GM12878 (cell line): Measurements from ENCODE around the gene HGS. TPM values are rescaled to one million over a fixed set of nuclear protein-coding genes. Genes with fewer than 3 reads are reported as not detected.

ENCODE experiments used
- ATAC-seq: fragments of 200-7000 bp; cut with Tn5 transposase; 3 replicates; pipeline ENCODE4 v1.9.1; 2020; ENCODE audit warnings: mild to moderate bottlenecking, moderate library complexity
- BruUV-seq: library from RNA; stranded (reverse); fragments of 400-500 nt; replicated peaks from 2 replicates; lab custom pipeline; 2021; lab: Mats Ljungman, UMichigan
- CTCF ChIA-PET: fragments of 300-600 bp; sonication (Branson Sonifier 250); formaldehyde crosslinking; extraction: SDS; loops from one replicate; lab custom pipeline; 2021; ENCODE audit warnings: inconsistent platforms; lab: Yijun Ruan, JAX
- POLR2A ChIA-PET: fragments of 350-600 bp; formaldehyde crosslinking; extraction: SDS; loops from one replicate; lab custom pipeline; 2021; ENCODE audit warnings: inconsistent platforms; lab: Charles Lee
- RAD21 ChIA-PET: fragments of 300-600 bp; sonication (Branson Sonifier 250); formaldehyde crosslinking; loops from one replicate; lab custom pipeline; 2023; ENCODE audit warnings: antibody characterized with exemption; ENCODE audit not compliant: unreplicated experiment; lab: Charles Lee
- SMC1A ChIA-PET: fragments of 300-600 bp; sonication (Branson Sonifier 250); formaldehyde crosslinking; loops from one replicate; lab custom pipeline; 2023; ENCODE audit not compliant: unreplicated experiment, uncharacterized antibody; lab: Charles Lee
- DNase-seq: peaks from one replicate; pipeline ENCODE4 v3.0.0-alpha.2; 2011; ENCODE audit warnings: low read depth, low spot score
- FAIRE-seq: peaks from 3 replicates; lab custom pipeline; 2011; peaks lifted over from hg19 to GRCh38; lab: Jason Lieb, UNC
- H2AFZ ChIP-seq: 2 replicates; pipeline ENCODE4 v1.6.0; 2011; ENCODE audit warnings: low read depth, low read length, control low read depth; ENCODE audit not compliant: control insufficient read depth
- H3K27ac ChIP-seq: 2 replicates; pipeline ENCODE4 v1.5.1; 2011; ENCODE audit warnings: control low read depth; ENCODE audit not compliant: control insufficient read depth, insufficient read depth
- H3K27me3 ChIP-seq, 2 experiments: replicated peaks in 1 of 2; 2 replicates each; pipeline versions ENCODE4 v1.6.0 to v1.6.1; 2011; ENCODE audit warnings: low read length in 1 of 2; ENCODE audit not compliant: control insufficient read depth in 2 of 2, insufficient read depth in 2 of 2
- H3K36me3 ChIP-seq, 2 experiments: 2 replicates each; pipeline ENCODE4 v1.5.1; 2011; ENCODE audit warnings: low read length in 1 of 2; ENCODE audit not compliant: control insufficient read depth in 2 of 2, insufficient read depth in 2 of 2
- H3K4me1 ChIP-seq: 2 replicates; pipeline ENCODE4 v1.6.1; 2011; ENCODE audit warnings: mild to moderate bottlenecking, low read length, moderate library complexity, mixed read lengths; ENCODE audit not compliant: control insufficient read depth, insufficient read depth
- H3K4me2 ChIP-seq: 2 replicates; pipeline ENCODE4 v1.6.0; 2011; ENCODE audit warnings: control low read depth; ENCODE audit not compliant: control insufficient read depth, insufficient read depth
- H3K4me3 ChIP-seq: fragments of 200-600 bp; sonication (generic); 2 replicates; pipeline ENCODE4 v1.5.1; 2016
- H3K79me2 ChIP-seq: 2 replicates; pipeline ENCODE4 v1.6.0; 2011; ENCODE audit warnings: low read length; ENCODE audit not compliant: control insufficient read depth, insufficient read depth
- H3K9ac ChIP-seq: 2 replicates; pipeline ENCODE4 v1.8.0; 2011; ENCODE audit warnings: low read length, control low read depth, mixed read lengths; ENCODE audit not compliant: control insufficient read depth, insufficient read depth
- H3K9me3 ChIP-seq: replicated peaks from 3 replicates; pipeline ENCODE4 v1.5.1; 2011; ENCODE audit warnings: mild to moderate bottlenecking, low read length; ENCODE audit not compliant: control insufficient read depth, insufficient read depth
- H4K20me1 ChIP-seq: 2 replicates; pipeline ENCODE4 v1.6.0; 2011; ENCODE audit not compliant: control insufficient read depth, insufficient read depth
- EED ChIP-seq: sonication (generic); IDR thresholded peaks from 2 replicates; pipeline ENCODE4 v1.6.1; 2016; ENCODE audit warnings: antibody characterized with exemption, low read depth
- JUND ChIP-seq: IDR thresholded peaks from 2 replicates; pipeline ENCODE4 v1.6.1; 2012; ENCODE audit warnings: low read depth, mild to moderate bottlenecking, low read length, improper control_type of control experiment, moderate library complexity
- LARP7 ChIP-seq: fragments of 450-650 bp; IDR thresholded peaks from 2 replicates; pipeline ENCODE4 v1.6.1; 2017; ENCODE audit warnings: mild to moderate bottlenecking
- SMARCA5 ChIP-seq: fragments of 450-650 bp; IDR thresholded peaks from 2 replicates; pipeline ENCODE4 v1.6.1; 2017; ENCODE audit warnings: mild to moderate bottlenecking
- USF2 ChIP-seq: IDR thresholded peaks from 2 replicates; pipeline ENCODE4 v1.6.1; 2011; ENCODE audit warnings: low read depth, low read length, improper control_type of control experiment, borderline replicate concordance
- whole genome bisulfite sequencing: methylation state at CpG from one replicate; pipeline ENCODE4 v1.1.6; 2016; ENCODE audit warnings: low lambda C conversion rate; ENCODE audit not compliant: insufficient replicate concordance, insufficient coverage; ENCODE audit errors: missing lambda C conversion rate; 5-methylcytosine and 5-hydroxymethylcytosine counted together
- in situ Hi-C: fragments of 300-500 bp; cut with MboI; formaldehyde crosslinking; loops from 9 replicates; pipeline ENCODE4 v1.14.3; 2018; ENCODE audit warnings: mixed read lengths
- intact Hi-C: fragments of 100-400 bp; cut with micrococcal nuclease; formaldehyde crosslinking; loops from one replicate; pipeline ENCODE4 v1.14.2; 2022; ENCODE audit not compliant: unreplicated experiment
- polyA plus RNA-seq, 11 experiments: library from polyadenylated mRNA; depleted of rRNA in 4 of 11; unstranded in 6 of 11; stranded (reverse) in 5 of 11; fragments of >200 nt; fragmentation: Nextera tagmentation in 4 of 11; fragmentation: Illumina TruSeq in 1 of 11; extraction: Ambion mirVana in 4 of 11; extraction: Trizol in 1 of 11; gene quantifications; 1 replicate in 1 of 11; 2 replicates in 10 of 11; pipeline versions ENCODE4 v1.2.1 to v1.2.3, GENCODE V29; 2011 to 2016; ENCODE audit warnings: inconsistent platforms in 2 of 11, missing spikeins in 2 of 11, low read depth in 1 of 11
- total RNA-seq, 4 experiments: library from RNA; depleted of rRNA in 3 of 4; stranded (reverse); fragments of >200 nt in 3 of 4; fragmentation: Illumina TruSeq in 1 of 4; extraction: Trizol in 1 of 4; gene quantifications; 2 replicates each; pipeline versions ENCODE4 v1.2.1 to v1.2.3, GENCODE V29; 2013 to 2021

HGS gene
- total and polyA plus RNA-seq, 10 of the 15 experiments (the other 5 are each of a cell fraction or from before 2014, with no cell fraction given), result 2.2 to 85.6 (median 55.3) TPM

GRCh38 chr17:81673561-81674258, 10.1 kb upstream of the HGS start:
- no peak overlapping the region for H3K9ac ChIP-seq
- intact Hi-C loops, result no loop called here
- no peaks in the 10 kb centered on the region for H3K79me2 ChIP-seq
- no peaks in the 10 kb centered on the region for H3K4me1 ChIP-seq
- FAIRE-seq, result no peak
- in situ Hi-C loops, result no loop called here
- CTCF ChIA-PET, result interaction anchor here (2.2 kb wide), 1 partner anchor 10 kb away, joined by 5 read pairs; the partner anchor contains the start of genes ARL16 and HGS
- no peak for TF ChIP-seq JUND
- TF ChIP-seq EED, result no peak
- TF ChIP-seq SMARCA5, result no peak
- TF ChIP-seq LARP7, result no peak
- no peak for TF ChIP-seq USF2
- TF ChIP-seq, all 136 proteins: peak for 0
- RAD21 ChIA-PET, result no interaction called here
- no peak overlapping the region for H3K27ac ChIP-seq
- H3K4me2 ChIP-seq, result no peak overlapping the region
- ATAC-seq (no peak), DNase-seq (no peak)
- H3K9me3 ChIP-seq, result no peaks in the 10 kb centered on the region
- peaks cover 7 to 23% of the 10 kb centered on the region in 2 experiments for H3K36me3 ChIP-seq
- TSS peak; percentile 30 for BruUV-seq
- no peaks in the 10 kb centered on the region for H4K20me1 ChIP-seq
- H3K27me3 ChIP-seq, result no peaks in the 10 kb centered on the region
- POLR2A ChIA-PET, result no interaction called here
- no peak overlapping the region for H3K4me3 ChIP-seq
- SMC1A ChIA-PET, result no interaction called here
- no peak overlapping the region for H2AFZ ChIP-seq
- 92% methylated on average over 18 of the region's 18 CpGs for WGBS
